GM18511 (cell line): Measurements from ENCODE around the gene GAL3ST2.
"Not testable (repeated sequence)": the region's sequence is repeated elsewhere in the genome, so short reads cannot be mapped to it uniquely, and the experiment has no call there.

Experiments used
- ATAC-seq: cut with Tn5 transposase; IDR thresholded peaks from one replicate; pipeline ENCODE4 v1.9.1; 2021; ENCODE audit warnings: mild to moderate bottlenecking, moderate library complexity; ENCODE audit not compliant: unreplicated experiment

GAL3ST2 gene

DNA sequence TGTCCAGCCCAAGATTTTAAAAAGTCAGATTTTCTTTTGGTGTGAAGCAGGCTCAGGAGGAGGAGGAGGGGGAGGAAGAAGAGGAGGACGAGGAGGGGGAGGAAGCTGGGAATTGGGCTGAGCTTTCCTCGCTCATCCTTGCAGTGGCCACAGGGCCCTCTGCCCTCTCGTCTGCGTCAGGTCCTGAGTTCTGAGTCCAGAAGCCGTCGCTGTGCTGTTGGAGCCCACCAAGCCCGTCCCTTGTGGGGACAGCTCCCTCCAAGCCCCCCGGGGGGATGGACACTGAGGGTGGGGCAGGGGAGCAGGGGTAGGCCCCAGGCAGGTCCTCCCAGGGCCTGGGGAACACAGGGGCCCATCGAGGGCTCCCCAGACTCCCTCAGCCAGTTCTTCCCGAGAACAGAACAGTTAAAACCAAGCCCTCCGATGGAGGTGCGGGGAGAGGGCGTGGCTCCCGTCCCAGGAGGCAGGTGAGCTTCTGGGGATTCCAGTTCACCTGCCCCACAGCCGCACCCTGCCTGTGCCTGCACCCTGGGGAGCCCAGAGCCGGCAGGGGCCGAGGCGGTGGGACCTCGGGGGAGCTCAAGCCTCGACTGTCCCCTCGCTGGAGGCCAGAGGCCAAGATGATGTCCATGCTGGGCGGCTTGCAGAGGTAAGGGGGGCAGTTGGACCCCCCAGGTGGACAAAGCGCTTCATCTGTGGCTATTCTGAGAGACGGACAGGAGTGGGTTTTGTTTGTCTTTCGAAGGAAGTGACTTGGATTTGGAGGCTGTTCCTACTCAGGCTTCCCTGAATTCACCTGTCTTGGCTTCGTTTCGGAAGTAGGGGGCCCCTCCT lies at the start of gene GAL3ST2:
Gene GAL3ST2, plus strand, starts transcription at position 487 of the 834 bp plus-strand sequence. Its CDS starts 134 bp downstream, at position 621.
- ATAC-seq = no peak

DNA sequence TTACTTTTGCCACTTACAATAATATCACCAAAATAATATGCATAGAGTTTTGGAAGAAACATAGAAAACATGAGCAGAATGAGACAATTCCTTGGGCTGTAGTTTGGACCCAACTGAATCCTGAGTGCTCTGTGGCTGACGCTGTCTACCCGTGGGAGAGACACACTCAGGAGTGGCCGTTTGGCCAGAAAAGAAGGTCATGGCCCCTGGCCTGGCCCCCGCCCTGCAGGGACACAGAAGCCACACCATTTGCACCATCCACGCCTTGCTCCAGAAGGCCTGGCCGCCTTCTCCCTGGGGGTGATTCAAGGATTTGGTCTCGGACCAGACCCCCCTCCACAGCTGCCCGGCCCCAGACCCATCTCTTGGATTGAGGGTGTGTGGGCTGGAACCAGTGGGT lies 48.6 kb upstream of the GAL3ST2 start:
- no peak for ATAC-seq

DNA sequence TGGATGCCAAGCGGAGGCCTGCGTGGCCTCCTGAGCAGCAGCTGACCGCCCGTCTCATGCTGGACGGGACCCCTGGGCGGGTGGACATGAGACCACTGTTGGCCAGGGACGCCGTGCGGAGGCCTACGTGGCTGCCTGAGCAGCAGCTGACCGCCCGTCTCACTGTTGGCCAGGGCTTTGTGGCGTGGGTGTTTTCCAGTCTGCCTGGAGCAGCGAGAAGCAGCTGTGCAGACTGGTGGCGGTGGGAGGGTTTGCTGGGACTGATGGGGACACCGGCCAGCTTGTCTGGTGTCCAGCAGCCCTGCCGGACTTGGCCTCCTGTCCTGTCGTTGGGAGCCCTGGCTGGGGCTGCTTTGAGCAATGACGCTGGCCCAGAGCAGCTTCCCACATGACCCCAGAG lies 48.0 kb upstream of the GAL3ST2 start:
- ATAC-seq = no peak

DNA sequence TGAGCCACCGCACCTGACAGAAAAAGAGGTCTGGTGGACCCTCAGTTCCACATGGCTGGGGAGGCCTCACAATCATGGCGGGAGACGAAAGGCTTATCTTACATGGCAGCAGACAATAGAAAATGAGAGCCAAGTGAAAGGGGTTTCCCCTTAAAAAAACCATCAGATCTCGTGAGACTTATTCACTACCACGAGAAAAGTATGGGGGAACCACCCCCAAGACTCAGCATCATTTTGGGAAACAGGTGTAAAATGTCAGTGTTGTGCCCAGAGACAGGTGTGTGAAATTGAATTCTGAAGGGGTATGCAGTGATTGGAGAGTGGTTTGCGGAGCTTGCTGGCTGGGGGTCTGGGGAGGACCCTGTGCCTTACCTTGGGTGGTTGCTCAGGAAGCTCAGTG lies 46.8 kb upstream of the GAL3ST2 start:
- ATAC-seq = no peak

DNA sequence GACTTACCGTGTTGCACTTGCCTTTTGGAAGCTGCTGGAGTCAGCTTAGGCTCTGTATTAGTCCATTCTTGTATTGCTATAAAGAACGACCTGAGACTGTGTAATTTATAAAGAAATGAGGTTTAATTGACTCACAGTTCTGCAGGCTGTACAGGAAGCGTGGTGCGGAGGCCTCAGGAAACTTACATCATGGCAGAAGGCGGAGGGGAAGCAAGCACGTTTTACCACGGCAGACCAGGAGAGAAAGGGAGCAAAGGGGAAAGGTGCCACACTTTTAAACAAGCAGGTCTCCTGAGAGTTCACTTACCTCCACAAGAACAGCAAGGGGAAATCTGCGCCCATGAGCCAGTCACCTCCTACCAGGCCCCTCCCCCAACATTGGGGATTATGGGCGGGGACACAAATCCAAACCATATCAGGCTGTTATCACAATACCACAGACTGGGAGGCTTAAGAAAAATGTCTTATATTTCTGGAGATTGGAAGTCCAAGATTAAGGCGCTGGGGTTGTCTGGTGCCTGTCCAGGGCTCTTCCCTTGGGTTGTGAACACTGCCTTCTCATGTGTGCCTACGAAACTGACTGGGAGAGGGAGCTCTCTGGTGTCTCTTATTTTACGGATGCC lies 45.8 kb upstream of the GAL3ST2 start:
- ATAC-seq = no peak

DNA sequence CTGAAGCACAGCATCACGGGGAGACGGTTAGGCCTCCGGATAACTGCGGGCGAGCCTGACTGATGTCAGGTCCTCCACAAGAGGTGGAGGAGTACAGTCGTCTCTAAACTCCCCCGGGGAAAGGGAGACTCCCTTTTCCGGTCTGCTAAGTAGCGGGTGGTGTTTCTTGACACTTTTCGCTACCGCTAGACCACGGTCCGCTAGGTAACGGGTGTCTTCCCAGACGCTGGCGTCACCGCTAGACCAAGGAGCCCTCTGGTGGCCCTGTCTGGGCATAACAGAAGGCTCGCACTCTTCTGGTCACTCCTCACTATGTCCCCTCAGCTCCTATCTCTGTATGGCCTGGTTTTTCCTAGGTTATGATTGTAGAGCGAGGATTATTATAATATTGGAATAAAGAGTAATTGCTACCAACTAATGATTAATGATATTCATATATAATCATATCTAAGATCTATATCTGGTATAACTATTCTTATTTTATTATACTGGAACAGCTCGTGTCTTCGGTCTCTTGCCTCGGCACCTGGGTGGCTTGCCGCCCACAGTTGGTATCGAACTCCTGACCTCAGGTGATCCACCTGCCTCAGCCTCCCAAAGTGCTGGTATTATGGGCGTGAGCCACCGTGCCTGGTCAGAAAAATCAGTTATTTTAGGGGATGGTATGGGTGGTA lies 44.0 kb upstream of the GAL3ST2 start:
- not testable (repeated sequence) for ATAC-seq

DNA sequence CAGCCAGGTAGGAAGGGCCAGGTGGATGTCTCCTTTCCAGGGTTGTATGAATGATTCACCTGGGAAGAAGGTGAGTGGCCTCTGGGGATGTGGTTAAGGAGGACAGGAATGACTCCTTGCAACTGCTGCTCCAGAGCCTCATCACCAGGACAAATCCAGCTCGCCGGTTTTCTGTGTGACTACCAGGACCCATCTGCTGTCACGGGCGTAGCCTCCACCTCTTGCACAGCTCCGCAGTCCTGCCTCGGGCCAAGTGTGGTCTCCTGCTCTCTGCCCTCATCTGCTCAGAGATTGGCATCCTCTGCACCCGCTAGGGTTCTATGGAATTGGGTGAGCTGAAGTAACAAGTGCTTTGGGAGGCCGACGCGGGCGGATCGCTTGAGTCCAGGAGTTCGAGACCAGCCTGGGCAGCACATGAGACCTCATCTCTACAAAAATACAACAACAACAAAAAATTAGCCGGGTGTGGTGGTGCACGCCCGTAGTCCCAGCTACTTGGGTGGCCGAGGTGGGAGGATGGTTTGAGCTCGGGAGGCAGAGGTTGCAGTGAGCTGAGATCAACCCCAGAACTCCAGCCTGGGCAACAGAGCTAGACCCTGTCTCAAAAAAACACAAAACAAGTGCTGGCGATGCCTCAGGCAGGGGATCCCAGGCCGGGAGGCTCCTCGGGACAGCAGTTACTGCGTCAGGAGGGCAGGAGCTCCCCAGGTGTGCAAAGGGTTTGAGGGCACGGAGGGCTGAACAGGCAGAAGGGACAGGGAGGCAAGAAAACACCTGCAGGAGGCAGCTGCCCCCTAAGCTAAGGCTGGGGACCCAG lies 43.0 kb upstream of the GAL3ST2 start:
- no peak for ATAC-seq

DNA sequence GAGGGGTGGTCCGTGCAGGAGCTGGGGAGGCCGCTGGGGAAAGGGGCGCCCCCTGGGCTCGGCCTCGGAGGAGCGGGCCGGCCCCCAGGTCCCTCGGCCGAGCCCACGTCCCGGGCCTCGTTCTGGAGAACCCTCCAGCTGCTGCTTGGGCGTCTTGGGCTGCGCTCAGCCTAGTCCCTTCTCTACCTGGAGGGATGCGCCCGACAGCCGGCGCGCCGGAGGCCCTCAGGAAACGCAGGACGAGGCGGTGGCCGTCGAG lies 42.5 kb upstream of the GAL3ST2 start:
- peak; percentile 25 for ATAC-seq

DNA sequence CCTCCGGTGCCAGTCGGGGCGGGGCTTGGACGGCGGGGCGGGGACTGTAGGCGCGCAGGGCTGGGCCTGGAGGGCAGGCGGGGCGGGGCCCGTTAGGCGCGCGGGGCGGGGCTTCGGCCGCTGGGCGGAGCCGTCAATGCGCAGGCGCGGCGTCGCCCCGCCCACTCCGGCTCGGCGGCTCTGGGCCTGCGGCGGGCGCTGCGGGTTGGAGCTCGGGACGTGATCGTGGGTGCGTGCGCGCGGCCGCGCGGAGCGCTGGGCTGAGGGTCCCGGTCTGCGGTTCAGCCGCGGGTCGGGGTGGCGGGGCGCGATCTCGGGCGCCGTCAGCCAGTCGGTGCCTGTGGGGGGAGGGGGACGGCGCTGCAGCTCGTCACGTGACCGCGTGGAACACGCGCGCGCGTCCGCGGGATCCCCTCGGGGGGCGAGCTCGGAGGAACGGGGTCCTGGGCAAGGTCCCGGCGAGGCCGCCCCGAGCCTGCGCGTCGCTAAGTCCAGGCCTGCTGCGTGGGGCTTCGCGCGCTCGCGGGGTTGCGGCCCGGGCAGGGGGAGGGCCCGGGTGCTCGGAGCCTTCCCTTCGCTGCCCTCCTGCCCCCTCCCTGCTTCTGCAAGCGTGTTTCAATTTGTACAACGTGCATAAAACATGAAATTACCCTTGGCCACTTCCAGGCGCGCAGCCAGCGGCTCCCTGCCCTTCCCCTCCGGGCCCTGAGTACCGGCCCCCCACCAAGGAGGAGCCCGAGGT lies 42.0 kb upstream of the GAL3ST2 start, which contains the start of gene D2HGDH:
Gene D2HGDH, plus strand, starts transcription at position 164 of the 742 bp plus-strand sequence. CDS start 595 bp downstream, outside the sequence.
- ATAC-seq = peak; percentile 80

DNA sequence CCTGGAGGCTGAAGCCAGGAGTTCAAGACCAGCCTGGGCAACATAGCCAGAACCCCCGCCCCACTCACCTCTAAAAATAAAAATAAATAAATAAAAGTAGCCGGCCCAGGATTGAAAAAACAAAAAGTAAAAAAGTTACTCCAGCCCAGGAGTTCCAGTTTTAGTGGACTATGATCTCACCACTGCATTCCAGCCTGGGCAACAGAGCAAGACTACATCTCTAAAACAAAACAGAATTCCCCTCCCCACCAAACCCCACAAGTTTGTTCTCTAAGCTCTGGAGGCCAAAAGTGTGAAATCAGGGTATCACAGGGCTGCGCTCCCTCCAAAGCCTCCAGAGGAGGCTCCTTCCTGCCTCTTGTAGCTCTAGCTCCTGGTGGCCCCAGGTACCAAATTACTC lies 40.5 kb upstream of the GAL3ST2 start:
- no peak for ATAC-seq

DNA sequence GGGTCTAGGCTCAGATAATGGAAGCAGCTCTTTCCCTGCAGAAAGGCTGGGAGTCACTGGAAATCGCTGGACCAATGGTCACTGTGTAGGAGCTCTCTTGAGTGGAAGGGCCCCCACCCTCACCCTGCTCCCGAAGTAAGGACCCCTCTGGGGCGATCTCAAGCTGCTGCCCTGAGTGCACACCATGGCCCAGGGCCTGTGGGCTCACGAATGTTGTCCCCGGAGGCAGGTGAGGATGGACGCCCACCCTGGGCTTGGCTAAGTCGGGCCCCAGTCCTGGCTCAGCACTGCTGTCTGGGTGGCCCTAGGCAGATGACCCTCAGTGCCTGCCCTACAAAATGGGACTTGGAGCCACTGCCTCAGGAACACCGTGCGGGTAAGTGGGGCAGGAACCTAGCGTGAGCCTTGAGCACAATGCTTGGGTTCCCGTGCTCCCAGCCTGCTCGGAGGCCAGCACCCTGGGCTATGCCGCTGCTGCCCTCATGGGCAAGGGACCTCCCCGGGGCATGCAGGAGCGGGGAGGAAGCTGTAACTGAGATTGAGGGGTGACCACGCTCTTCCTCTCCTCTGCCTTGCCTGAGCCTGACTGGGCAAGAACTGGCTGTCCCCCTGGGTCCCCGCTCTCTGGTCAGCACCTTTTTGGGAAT lies 38.5 kb upstream of the GAL3ST2 start:
- ATAC-seq = no peak

DNA sequence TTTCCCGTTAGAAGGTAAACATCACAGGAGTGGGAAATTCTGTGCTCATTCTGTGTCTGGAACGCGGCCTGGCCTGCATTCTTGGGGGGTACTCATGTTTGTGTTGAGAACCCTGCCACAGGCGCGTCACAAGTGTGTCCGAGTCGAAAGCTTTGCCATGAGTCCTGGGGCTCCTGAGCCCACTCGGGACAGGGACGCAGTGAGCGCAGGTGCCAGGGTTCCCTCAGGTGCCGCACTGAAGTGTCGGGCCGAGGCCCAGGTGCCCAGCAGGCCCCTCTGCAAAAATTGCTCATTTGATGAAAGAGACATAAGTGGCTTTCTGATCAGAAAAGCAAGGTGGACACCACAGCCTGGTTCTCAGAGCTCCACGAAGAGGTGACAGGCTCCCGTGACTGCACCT lies 37.4 kb upstream of the GAL3ST2 start:
- no peak for ATAC-seq

DNA sequence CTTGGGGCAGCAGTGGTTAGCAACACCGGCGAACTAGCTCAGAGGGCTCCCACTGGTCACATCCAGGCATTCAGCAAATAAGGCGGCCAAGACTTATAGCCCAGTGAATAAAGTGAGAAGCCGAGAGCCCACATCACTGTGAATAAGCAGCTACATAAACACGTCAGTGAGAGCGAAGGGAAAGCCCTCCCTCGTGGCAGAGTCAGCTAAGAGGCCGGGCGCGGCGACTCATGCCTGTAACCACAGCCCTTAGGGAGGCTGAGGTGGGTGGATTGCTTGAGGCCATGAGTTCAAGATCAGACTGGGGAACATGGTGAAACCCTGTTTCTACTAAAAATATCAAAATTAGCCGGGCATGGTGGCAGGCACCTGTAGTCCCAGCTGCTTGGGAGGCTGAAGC lies 37.0 kb upstream of the GAL3ST2 start:
- ATAC-seq = no peak

DNA sequence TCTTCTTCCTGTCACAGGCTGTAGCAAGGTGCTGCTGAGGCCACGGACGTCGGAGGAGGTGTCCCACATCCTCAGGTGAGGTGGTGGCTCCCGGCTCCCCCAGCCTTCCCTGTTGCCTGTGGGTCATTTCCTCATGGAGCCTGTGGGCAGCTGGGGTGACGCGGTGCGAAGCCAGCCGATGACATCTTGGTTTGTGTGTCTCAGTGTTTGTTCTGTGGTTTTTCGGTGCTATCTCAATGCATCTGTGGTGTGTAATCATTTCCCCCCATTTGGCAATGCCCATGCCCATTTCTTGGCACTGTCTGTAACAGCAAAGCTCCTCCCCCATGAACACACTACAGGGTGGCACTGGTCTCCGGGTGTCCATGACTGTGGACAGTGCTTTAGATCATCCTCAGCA lies 35.6 kb upstream of the GAL3ST2 start:
- ATAC-seq = no peak

DNA sequence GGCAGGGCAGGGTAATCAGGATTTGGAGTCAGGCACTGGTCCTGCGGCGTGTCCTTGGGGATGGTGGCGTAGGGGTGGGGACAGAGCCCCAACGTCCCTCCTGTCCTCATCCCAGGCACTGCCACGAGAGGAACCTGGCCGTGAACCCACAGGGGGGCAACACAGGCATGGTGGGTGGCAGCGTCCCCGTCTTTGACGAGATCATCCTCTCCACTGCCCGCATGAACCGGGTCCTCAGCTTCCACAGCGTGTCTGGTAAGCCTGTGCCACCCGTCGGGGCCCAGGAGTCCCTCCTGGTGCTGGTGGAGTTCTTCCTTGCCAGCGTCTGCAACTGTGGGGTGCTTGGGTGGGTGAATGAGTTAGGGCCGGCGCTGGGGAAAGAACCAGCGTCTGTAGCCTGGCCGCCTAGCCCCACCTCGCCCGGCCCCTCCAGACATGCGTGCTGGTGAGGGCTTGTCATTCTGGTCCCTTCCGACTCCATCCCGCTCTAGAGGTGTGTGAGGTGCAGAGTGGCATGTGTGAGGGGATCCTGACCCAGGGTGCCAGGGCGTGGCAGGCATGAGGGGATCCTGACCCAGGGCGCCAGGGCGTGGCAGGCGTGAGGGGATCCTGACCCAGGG lies 34.2 kb upstream of the GAL3ST2 start:
- ATAC-seq = no peak

DNA sequence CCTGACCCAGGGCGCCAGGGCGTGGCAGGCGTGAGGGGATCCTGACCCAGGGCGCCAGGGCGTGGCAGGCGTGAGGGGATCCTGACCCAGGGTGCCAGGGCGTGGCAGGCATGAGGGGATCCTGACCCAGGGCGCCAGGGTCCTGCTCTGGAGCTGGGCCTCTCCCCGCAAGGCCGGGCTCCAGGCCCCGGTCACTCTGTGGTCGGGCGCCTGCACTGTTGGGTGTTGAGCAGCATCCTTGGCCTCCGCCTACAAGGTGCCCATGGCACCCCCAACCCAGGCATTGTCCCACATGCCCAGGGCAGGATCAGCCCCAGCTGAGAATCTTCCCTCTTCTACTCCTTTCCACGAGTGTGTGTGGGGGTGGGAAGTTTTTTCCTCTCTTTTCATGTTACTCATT lies 33.6 kb upstream of the GAL3ST2 start:
- not testable (repeated sequence) for ATAC-seq

DNA sequence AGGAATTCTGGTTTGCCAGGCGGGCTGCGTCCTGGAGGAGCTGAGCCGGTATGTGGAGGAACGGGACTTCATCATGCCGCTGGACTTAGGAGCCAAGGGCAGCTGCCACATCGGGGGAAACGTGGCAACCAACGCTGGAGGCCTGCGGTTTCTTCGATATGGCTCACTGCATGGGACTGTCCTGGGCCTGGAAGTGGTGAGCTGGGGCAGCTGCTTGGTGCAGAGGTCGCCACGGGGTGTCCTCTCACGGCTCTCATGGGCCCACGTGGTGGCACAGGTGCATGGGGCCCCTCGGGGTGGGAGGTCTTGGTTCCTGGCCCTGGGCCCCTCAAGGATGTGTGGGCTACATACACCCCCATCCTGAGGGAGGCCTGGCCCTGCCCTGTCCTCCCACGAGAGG lies 33.0 kb upstream of the GAL3ST2 start:
- ATAC-seq = no peak

DNA sequence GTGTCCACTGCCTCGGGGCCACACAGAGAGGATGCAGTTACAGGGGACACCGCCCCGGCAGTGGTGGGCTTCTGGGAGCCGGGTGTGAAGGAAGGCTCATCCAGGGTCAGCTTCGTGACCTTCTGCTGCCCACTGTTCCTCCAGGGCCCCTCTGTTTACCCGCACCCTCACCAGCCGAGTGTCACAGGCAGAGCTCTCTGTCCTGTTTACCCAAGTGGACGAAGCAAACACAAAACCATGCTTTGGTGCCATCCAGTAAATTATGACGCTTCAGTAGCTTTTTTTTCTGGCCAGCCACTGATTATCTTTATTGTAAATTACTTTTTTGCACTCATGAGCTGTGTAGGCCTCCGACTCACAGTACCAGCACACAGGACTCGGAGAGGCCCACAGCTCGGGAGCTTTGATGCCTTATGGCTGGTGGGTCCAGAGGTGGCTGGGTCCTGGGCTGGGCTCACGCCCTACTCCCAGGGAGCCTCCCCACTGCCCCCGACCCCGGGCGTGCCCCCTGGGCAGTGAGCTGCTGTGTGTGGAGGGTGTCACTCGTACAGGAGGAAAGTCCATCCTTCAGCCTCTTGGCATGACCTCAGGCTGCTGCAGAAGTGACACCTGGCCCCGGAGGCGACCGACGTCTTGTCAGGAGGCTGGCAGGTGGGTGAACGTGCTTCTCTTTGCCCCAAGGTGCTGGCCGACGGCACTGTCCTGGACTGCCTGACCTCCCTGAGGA lies 32.4 kb upstream of the GAL3ST2 start:
- ATAC-seq = no peak

DNA sequence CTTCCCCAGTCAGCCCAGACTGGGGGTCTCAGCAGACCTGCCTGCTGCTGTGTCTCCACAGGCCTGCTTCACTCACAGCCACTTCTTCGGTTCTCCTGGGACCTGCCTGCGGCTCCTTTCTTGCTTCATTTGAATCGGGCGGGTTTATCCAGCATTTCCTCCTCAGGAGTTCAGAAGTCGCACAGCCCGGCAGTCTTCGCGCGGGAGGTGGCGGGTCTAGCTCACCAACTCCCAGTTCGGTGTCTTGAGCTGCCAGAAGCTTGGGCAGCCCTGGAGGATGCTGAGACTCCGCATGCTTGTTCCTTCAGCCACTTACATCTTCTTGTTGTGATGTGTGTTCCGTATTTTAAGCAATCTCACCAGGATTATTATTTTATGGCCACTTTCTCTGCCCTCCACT lies 31.3 kb upstream of the GAL3ST2 start:
- ATAC-seq = no peak
